Left ventricle myocardium inferior (tissue), 1 donor: ENCODE data around the gene RNF123. TPM values are rescaled to one million over a fixed set of nuclear protein-coding genes. Genes with fewer than 3 reads are reported as not detected.

Source experiments
- DNase-seq: peaks from one replicate; pipeline ENCODE4 v3.0.0-alpha.2; 2020
- H3K27ac ChIP-seq: fragments of 200-600 bp; replicated peaks from 2 replicates; pipeline ENCODE4 v1.8.0; 2021
- H3K27me3 ChIP-seq: fragments of 200-600 bp; 2 replicates; pipeline ENCODE4 v1.8.0; 2021; ENCODE audit warnings: low read depth
- H3K36me3 ChIP-seq: fragments of 200-600 bp; 2 replicates; pipeline ENCODE4 v1.8.0; 2021
- H3K4me1 ChIP-seq: fragments of 200-600 bp; 2 replicates; pipeline ENCODE4 v1.8.0; 2021
- H3K4me3 ChIP-seq: fragments of 200-600 bp; 2 replicates; pipeline ENCODE4 v1.8.0; 2021; ENCODE audit warnings: mild to moderate bottlenecking, moderate library complexity
- H3K9me3 ChIP-seq: fragments of 200-600 bp; replicated peaks from 2 replicates; pipeline ENCODE4 v1.8.0; 2021
- CTCF ChIP-seq: fragments of 200-600 bp; IDR thresholded peaks from 2 replicates; pipeline ENCODE4 v1.8.0; 2021; ENCODE audit warnings: antibody characterized with exemption, mild to moderate bottlenecking, borderline replicate concordance
- intact Hi-C: fragments of 100-400 bp; cut with micrococcal nuclease; formaldehyde crosslinking; loops from one replicate; pipeline ENCODE4 v1.11.0; 2022
- total RNA-seq: library from RNA; stranded (reverse); fragmentation: NEBNext Ultra II Directional; extraction: Animal tissue kit (Norgen Biotek cat#: 25700); gene quantifications from one replicate; pipeline ENCODE4 v1.2.1, GENCODE V29; 2021
- donor health status: DM: no; HTN: yes; CAD: no; lungs with severe emphysema.

Gene RNF123
- total RNA-seq, 1 donor from 2014 or later, result 48.6 TPM

DNA sequence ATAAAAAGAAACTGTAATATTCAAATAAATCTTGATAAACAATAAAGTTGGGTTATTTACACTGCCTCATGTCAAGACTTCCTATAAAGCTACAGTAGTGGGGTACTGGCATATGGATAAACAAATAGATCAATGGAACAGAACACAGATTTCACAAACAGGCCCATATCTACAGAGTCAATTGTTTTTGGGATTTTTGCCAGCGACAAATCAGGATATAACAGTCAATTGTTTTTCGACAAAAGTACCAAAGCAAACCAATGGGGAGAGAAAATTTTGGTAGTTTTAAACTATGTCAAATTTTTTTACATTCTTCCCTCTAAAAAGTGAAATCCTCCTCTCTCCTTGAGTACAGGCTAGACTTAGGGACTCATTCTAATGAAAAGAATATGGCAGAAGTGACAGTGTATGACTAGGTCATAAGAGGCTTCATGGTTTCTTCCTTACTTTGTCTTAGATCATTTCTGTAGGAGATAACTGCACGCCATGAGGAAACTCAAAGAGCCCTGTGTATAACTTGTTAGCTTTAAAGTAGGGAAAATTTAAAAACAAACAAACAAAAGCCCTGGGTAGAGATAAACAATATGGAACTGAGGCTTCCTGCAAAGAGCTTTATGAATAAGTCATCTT, 80.0 kb downstream of the RNF123 start:
- Histone ChIP-seq H3K9me3 (no peaks in the 10 kb centered on the region), H3K36me3 (no peaks in the 10 kb centered on the region), H3K4me1 (peaks cover 8% of the 10 kb centered on the region), H3K27ac (no peak overlapping the region), H3K27me3 (no peaks in the 10 kb centered on the region), H3K4me3 (no peak overlapping the region)
- intact Hi-C loops, result no loop called here
- DNase-seq, result no peak
- TF ChIP-seq CTCF, result no peak

DNA sequence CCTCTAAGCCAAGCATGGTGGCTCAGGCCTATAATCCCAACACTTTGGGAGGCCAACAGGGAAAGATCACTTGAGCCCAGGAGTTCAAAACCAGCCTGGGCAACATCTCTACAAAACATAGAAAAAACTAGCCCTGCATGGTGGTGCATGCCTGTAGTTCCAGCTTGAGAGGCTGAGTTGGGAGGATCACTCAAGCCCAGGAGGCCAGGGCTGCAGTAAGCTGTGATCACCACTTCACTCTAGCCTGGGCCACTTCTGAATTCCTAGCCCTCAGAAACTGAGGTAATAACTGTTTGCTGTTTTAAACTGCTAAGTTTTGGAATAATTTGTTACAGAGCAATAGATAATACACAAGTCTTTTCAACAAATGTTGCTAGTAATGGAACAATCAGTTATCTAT, 80.6 kb downstream of the RNF123 start:
- peaks cover 9% of the 10 kb centered on the region for H3K4me1 ChIP-seq
- no peaks in the 10 kb centered on the region for H3K9me3 ChIP-seq
- H3K36me3 ChIP-seq, result no peaks in the 10 kb centered on the region
- no peak overlapping the region for H3K27ac ChIP-seq
- TF ChIP-seq CTCF, result no peak
- H3K4me3 ChIP-seq, result no peak overlapping the region
- intact Hi-C loops, result no loop called here
- no peaks in the 10 kb centered on the region for H3K27me3 ChIP-seq
- no peak for DNase-seq

Other genes starting within 250 kb of the RNF123 start
- 117 TPM for gene DAG1, start 219.3 kb upstream of the RNF123 start, total RNA-seq
- 0.55 TPM for gene BSN, start 135.1 kb upstream of the RNF123 start, total RNA-seq
- gene APEH, start 15.2 kb upstream of the RNF123 start, total RNA-seq, result 99.0 TPM
- gene MST1, start 83 bp upstream of the RNF123 start, total RNA-seq, result 5.4 TPM
- not detected for gene AMIGO3, start 30.1 kb downstream of the RNF123 start, total RNA-seq
- gene GMPPB, start 34.4 kb downstream of the RNF123 start, total RNA-seq, result 15.1 TPM
- gene IP6K1, start 97.0 kb downstream of the RNF123 start, total RNA-seq, result 16.9 TPM
- not detected for gene CDHR4, start 110.3 kb downstream of the RNF123 start, total RNA-seq
- 2.3 TPM for gene INKA1, start 113.7 kb downstream of the RNF123 start, total RNA-seq
- gene UBA7, start 124.4 kb downstream of the RNF123 start, total RNA-seq, result 25.1 TPM
- gene TRAIP, start 167.0 kb downstream of the RNF123 start, total RNA-seq, result 0.63 TPM
- not detected for gene CAMKV, start 180.3 kb downstream of the RNF123 start, total RNA-seq
- 1.7 TPM for gene MST1R, start 214.3 kb downstream of the RNF123 start, total RNA-seq
- gene MON1A, start 240.3 kb downstream of the RNF123 start, total RNA-seq, result 8.4 TPM